CD4-positive, alpha-beta T cell (primary cell): ENCODE data around the gene ULK4. TPM values are rescaled to one million over a fixed set of nuclear protein-coding genes. Genes with fewer than 3 reads are reported as not detected.

Source experiments
- ATAC-seq: fragments of 200-7000 bp; cut with Tn5 transposase; one replicate; pipeline ENCODE4 v1.10.0; 2022; ENCODE audit warnings: mild to moderate bottlenecking; ENCODE audit not compliant: poor library complexity
- CTCF ChIA-PET: fragments of 350-600 bp; sonication (Branson Sonifier 250); formaldehyde crosslinking; loops from one replicate; lab custom pipeline; 2021; ENCODE audit warnings: antibody characterized with exemption, inconsistent platforms; lab: Charles Lee
- POLR2A ChIA-PET: fragments of 350-600 bp; sonication (Branson Sonifier 250); formaldehyde crosslinking; loops from one replicate; lab custom pipeline; 2021; ENCODE audit warnings: antibody characterized with exemption, inconsistent platforms; lab: Charles Lee
- DNase-seq, 14 experiments: peaks; one replicate each; pipeline ENCODE4 v3.0.0-alpha.2; 2013 to 2020; ENCODE audit warnings: mixed read lengths in 2 of 14
- H3K27ac ChIP-seq, 2 donors: one replicate each; pipeline versions ENCODE4 v1.5.1 to v1.7.0; 2013; ENCODE audit warnings: low read length in 2 of 2, low read depth in 1 of 2, mild to moderate bottlenecking in 1 of 2
- H3K27me3 ChIP-seq, 2 experiments: 1 replicate in 1 of 2; 2 replicates in 1 of 2; pipeline versions ENCODE4 v1.6.1 to v1.7.0; 2013; ENCODE audit warnings: low read length in 2 of 2, control low read depth in 1 of 2, mild to moderate bottlenecking in 1 of 2, moderate library complexity in 1 of 2; ENCODE audit not compliant: insufficient read depth in 2 of 2, control insufficient read depth in 1 of 2
- H3K36me3 ChIP-seq: one replicate; pipeline ENCODE4 v1.6.1; 2013; ENCODE audit warnings: low read length, control low read depth; ENCODE audit not compliant: insufficient read depth
- H3K4me1 ChIP-seq: one replicate; pipeline ENCODE4 v1.6.1; 2013; ENCODE audit warnings: low read length, control low read depth; ENCODE audit not compliant: insufficient read depth
- H3K4me3 ChIP-seq: one replicate; pipeline ENCODE4 v1.5.1; 2013; ENCODE audit warnings: mild to moderate bottlenecking, low read length, moderate library complexity
- H3K9me3 ChIP-seq, 2 experiments: 1 replicate in 1 of 2; 2 replicates in 1 of 2; pipeline versions ENCODE4 v1.6.1 to v1.7.0; 2013; ENCODE audit warnings: low read length in 2 of 2, mild to moderate bottlenecking in 2 of 2, control low read depth in 1 of 2, moderate library complexity in 1 of 2; ENCODE audit not compliant: control insufficient read depth in 1 of 2, insufficient read depth in 1 of 2
- H3K27ac Mint-ChIP-seq: one replicate; pipeline ENCODE4 v1.8.0; 2020; ENCODE audit warnings: mixed read lengths
- H3K27me3 Mint-ChIP-seq: one replicate; pipeline ENCODE4 v1.8.0; 2021; ENCODE audit warnings: mixed read lengths
- H3K36me3 Mint-ChIP-seq: one replicate; pipeline ENCODE4 v1.8.0; 2021; ENCODE audit warnings: low read depth, mixed read lengths
- H3K4me1 Mint-ChIP-seq: one replicate; pipeline ENCODE4 v1.8.0; 2021; ENCODE audit warnings: low read depth, mixed read lengths
- H3K4me3 Mint-ChIP-seq: one replicate; pipeline ENCODE4 v1.8.0; 2020; ENCODE audit warnings: mild to moderate bottlenecking, mixed read lengths
- H3K9me3 Mint-ChIP-seq: one replicate; pipeline ENCODE4 v1.8.0; 2020; ENCODE audit warnings: mixed read lengths
- CTCF ChIP-seq: fragments of 200-600 bp; IDR thresholded peaks from one replicate; pipeline ENCODE4 v1.8.0; 2022; ENCODE audit warnings: antibody characterized with exemption, mild to moderate bottlenecking
- intact Hi-C, 2 experiments: fragments of 100-400 bp; cut with DNase I in 1 of 2; cut with micrococcal nuclease in 1 of 2; formaldehyde crosslinking; loops; one replicate each; pipeline versions ENCODE4 v1.15.1 to v1.9.0; 2023 to 2025; cut with DNase I, micrococcal nuclease
- total RNA-seq, 174 experiments: library from RNA in 2 of 174; stranded (reverse) in 2 of 174; gene quantifications; one replicate each; pipeline ENCODE4 v1.2.3 and lab custom pipeline; 2021 to 2026

Gene ULK4
- total RNA-seq, 2 experiments from 2014 or later, result 23.8 to 28.6 TPM

- H3K4me3 Mint-ChIP-seq, result no peak overlapping the region
- no peaks in the 10 kb centered on the region for H3K27me3 Mint-ChIP-seq
- no peaks in the 10 kb centered on the region for H3K4me1 ChIP-seq
- ATAC-seq, result no peak
- no peak overlapping the region for H3K27ac Mint-ChIP-seq
- peaks cover 50% of the 10 kb centered on the region for H3K36me3 Mint-ChIP-seq
- POLR2A ChIA-PET, result no interaction called here
- no peak overlapping the region for H3K27ac ChIP-seq
- DNase-seq, result no peak
- no peaks in the 10 kb centered on the region for H3K9me3 Mint-ChIP-seq
- H3K36me3 ChIP-seq, result no peaks in the 10 kb centered on the region
- TF ChIP-seq CTCF, result no peak
- CTCF ChIA-PET, result no interaction called here
- no peaks in the 10 kb centered on the region for H3K27me3 ChIP-seq
- no peaks in the 10 kb centered on the region for H3K9me3 ChIP-seq
- intact Hi-C loops, result no loop called here
- no peaks in the 10 kb centered on the region for H3K4me1 Mint-ChIP-seq
- no peak overlapping the region for H3K4me3 ChIP-seq
These were observed 276.8 kb downstream of the ULK4 start for GRCh38 chr3:41684797-41685735.

DNA sequence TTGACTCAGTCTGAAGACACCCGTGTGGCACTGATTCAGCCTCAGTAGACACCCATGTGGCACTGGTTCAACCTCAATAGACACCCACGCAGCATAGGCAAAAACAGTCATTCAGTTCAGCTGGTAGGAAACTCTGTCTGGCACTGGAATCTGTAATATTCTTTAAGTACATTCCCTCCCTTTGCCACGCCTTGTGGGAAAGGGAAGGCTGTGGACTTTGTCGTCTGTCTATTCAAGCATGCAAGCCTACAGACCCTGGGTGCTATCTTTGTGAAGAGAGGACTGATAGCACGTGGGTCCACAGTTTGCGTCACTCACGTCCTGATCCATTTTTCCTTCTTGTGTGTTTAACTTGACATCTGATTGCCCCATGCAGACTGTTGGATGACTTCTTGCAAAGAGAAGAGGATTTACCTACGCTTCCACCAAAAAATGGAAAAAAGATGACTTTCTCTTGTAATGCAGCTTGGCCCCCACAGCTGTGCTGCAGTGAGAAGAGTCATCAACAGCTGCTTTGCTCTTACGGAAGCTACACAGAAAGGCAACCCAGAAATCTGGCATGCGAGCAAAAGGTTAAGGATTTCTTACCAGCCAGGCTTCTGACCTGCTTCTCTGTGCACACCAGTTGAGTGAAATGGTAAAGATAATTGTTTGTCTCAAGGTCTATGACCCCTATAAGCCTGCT is 278.1 kb downstream of the ULK4 start:
- Mint-ChIP-seq H3K9me3 (no peaks in the 10 kb centered on the region), H3K36me3 (peaks cover 54% of the 10 kb centered on the region), H3K27ac (no peak overlapping the region), H3K4me1 (no peaks in the 10 kb centered on the region), H3K4me3 (no peak overlapping the region), H3K27me3 (no peaks in the 10 kb centered on the region)
- H3K9me3 ChIP-seq, result no peaks in the 10 kb centered on the region
- no peaks in the 10 kb centered on the region for H3K36me3 ChIP-seq
- intact Hi-C loops, result no loop called here
- no peaks in the 10 kb centered on the region for H3K27me3 ChIP-seq
- DNase-seq, result no peak
- no peak for ATAC-seq
- POLR2A ChIA-PET, result no interaction called here
- CTCF ChIA-PET, result interaction anchor here (1.3 kb wide), 1 partner anchor 15 kb away, joined by 3 read pairs; no protein-coding TSS in a partner anchor
- no peak overlapping the region for H3K4me3 ChIP-seq
- H3K27ac ChIP-seq, result no peak overlapping the region
- no peaks in the 10 kb centered on the region for H3K4me1 ChIP-seq
- TF ChIP-seq CTCF, result no peak

DNA sequence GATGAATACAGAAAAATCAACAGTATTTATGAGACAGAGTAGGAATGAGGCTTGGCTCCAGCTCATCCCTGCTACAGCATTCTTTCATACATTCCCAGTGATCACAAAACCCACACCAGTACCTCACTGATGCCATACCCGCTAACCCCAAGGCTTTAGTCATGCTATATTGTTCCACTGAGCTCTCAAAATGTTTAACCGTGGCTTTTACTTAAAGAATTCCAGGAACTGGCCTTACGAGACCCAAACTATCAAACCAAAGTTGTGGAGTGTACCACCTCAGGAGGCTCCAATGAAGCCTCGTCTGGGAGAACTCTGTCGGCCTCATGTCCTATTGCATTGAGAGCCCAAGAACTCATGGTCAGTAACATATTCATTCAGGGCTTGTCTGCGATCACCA is 278.9 kb downstream of the ULK4 start:
- Histone ChIP-seq H3K36me3 (no peaks in the 10 kb centered on the region), H3K4me1 (no peaks in the 10 kb centered on the region), H3K9me3 (no peaks in the 10 kb centered on the region), H3K27ac (no peak overlapping the region), H3K4me3 (no peak overlapping the region), H3K27me3 (no peaks in the 10 kb centered on the region)
- no peak for TF ChIP-seq CTCF
- ATAC-seq, result no peak
- Mint-ChIP-seq H3K9me3 (no peaks in the 10 kb centered on the region), H3K4me3 (no peak overlapping the region), H3K4me1 (no peaks in the 10 kb centered on the region), H3K27me3 (no peaks in the 10 kb centered on the region), H3K27ac (no peak overlapping the region), H3K36me3 (peaks cover 56% of the 10 kb centered on the region)
- no peak for DNase-seq
- intact Hi-C loops, result no loop called here
- ChIA-PET POLR2A (no interaction called here), CTCF (interaction anchor here (1.3 kb wide), 1 partner anchor 16 kb away, joined by 3 read pairs; no protein-coding TSS in a partner anchor)
